Measurements from ENCODE around the gene TRMT61A. TPM values are rescaled to one million over a fixed set of nuclear protein-coding genes. Genes with fewer than 3 reads are reported as not detected.

The TRMT61A gene
- total and polyA plus RNA-seq, 9 of the 15 experiments (the other 6 are each of a cell fraction or from before 2014, with no cell fraction given), result 0.10 to 24.8 (median 5.1) TPM

DNA sequence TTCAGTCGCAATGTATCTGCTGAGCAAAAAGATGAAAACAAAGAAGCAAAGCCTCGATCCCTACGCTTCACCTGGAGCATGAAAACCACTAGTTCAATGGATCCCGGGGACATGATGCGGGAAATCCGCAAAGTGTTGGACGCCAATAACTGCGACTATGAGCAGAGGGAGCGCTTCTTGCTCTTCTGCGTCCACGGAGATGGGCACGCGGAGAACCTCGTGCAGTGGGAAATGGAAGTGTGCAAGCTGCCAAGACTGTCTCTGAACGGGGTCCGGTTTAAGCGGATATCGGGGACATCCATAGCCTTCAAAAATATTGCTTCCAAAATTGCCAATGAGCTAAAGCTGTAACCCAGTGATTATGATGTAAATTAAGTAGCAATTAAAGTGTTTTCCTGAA lies 26.1 kb upstream of the TRMT61A start:
- no peak overlapping the region for H3K27ac ChIP-seq (ENCODE audit: extremely low read depth, low read depth, low read length)
- intact Hi-C loops (cut with micrococcal nuclease), result loop anchor here (5.0 kb wide), 1 partner anchor 44 kb away; no protein-coding TSS in a partner anchor
- no peaks in the 10 kb centered on the region for H3K9me1 ChIP-seq (ENCODE audit: control insufficient read depth, insufficient read depth, low read length)
- H3K9me3 ChIP-seq (replicated peaks; ENCODE audit: control insufficient read depth, insufficient read depth, low read depth, low read length), result no peaks in the 10 kb centered on the region
- FAIRE-seq (no peak), DNase-seq (ENCODE audit: extremely low read depth in 1 of 4, low spot score in 3 of 4) (no peak), ATAC-seq (no peak)
- ChIA-PET POLR2A (interaction anchor here (0.6 kb wide), 1 partner anchor 196 kb away, joined by 3 read pairs; no protein-coding TSS in a partner anchor), CTCF (ENCODE audit: low intra/inter-chr PET ratio) (no interaction called here)
- 99% methylated on average over 17 of the region's 18 CpGs for WGBS (ENCODE audit: insufficient coverage, low coverage, missing lambda C conversion rate)
- peaks cover 3 to 4% of the 10 kb centered on the region in 2 experiments; a peak in 4 of 5 replicates for H3K4me1 ChIP-seq (replicated peaks in 1 of 2; ENCODE audit: control insufficient read depth in 2 of 2, insufficient read depth in 2 of 2, low read length in 2 of 2)
- H2AFZ ChIP-seq (ENCODE audit: low read depth, low read length), result no peak overlapping the region
- H3K4me2 ChIP-seq (ENCODE audit: insufficient read depth, low read length), result no peak overlapping the region
- H3K4me3 ChIP-seq, result no peak overlapping the region
- peaks cover 3% of the 10 kb centered on the region; the same call in 1 of the 2 replicates for H4K20me1 ChIP-seq (replicated peaks; ENCODE audit: control insufficient read depth, insufficient read depth, low read length)
- in situ Hi-C loops (cut with MboI), result no loop called here
- no peaks in the 10 kb centered on the region for H3K27me3 ChIP-seq (ENCODE audit: control insufficient read depth in 2 of 2, insufficient read depth in 2 of 2, low read length in 2 of 2)
- H3K9ac ChIP-seq (ENCODE audit: insufficient read depth in 1 of 2, low read depth in 2 of 2, low read length in 2 of 2), result no peak overlapping the region
- peaks cover 79% of the 10 kb centered on the region for H3K36me3 ChIP-seq (ENCODE audit: control insufficient read depth, insufficient read depth, low read length)
- BruUV-seq (replicated peaks), result no TSS peak
- peaks cover 7% of the 10 kb centered on the region; the same call in 1 of the 3 replicates for H3K79me2 ChIP-seq (ENCODE audit: control insufficient read depth, insufficient read depth, low read length)
- TF ChIP-seq YBX1 (IDR thresholded peaks at IDR 0.05) (no peak), FOS (IDR thresholded peaks at IDR 0.05; ENCODE audit: extremely low read depth, insufficient read length) (no peak), FOXO4 (CRISPR knock-in tag; IDR thresholded peaks at IDR 0.05) (no peak), NFRKB (IDR thresholded peaks at IDR 0.05; ENCODE audit: low read depth) (no peak), SMC3 (conservative IDR thresholded peaks at IDR 0.05; ENCODE audit: insufficient read depth, low read depth, low read length) (no peak), SREBF1 (IDR thresholded peaks at IDR 0.05; ENCODE audit: borderline replicate concordance, low read depth, low read length) (no peak)
- TF ChIP-seq, protein P1, sequence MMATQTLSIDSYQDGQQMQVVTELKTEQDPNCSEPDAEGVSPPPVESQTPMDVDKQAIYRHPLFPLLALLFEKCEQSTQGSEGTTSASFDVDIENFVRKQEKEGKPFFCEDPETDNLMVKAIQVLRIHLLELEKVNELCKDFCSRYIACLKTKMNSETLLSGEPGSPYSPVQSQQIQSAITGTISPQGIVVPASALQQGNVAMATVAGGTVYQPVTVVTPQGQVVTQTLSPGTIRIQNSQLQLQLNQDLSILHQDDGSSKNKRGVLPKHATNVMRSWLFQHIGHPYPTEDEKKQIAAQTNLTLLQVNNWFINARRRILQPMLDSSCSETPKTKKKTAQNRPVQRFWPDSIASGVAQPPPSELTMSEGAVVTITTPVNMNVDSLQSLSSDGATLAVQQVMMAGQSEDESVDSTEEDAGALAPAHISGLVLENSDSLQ (IDR thresholded peaks at IDR 0.05), result no peak

Measured in K562 (cell line).